HG02642 (cell line): ENCODE results near the gene MMP14.
"Not testable (repeated sequence)": the region's sequence is repeated elsewhere in the genome, so short reads cannot be mapped to it uniquely, and the experiment has no call there.

Source experiments
- ATAC-seq: cut with Tn5 transposase; IDR thresholded peaks from one replicate; pipeline ENCODE4 v1.9.1; 2021; ENCODE audit warnings: mild to moderate bottlenecking; ENCODE audit not compliant: unreplicated experiment, poor library complexity

MMP14 gene

GRCh38 chr14:22839159-22839779 is 2.9 kb downstream of the MMP14 start:
- ATAC-seq = no peak

GRCh38 chr14:22841311-22841710 is 4.9 kb downstream of the MMP14 start:
- ATAC-seq = no peak

DNA sequence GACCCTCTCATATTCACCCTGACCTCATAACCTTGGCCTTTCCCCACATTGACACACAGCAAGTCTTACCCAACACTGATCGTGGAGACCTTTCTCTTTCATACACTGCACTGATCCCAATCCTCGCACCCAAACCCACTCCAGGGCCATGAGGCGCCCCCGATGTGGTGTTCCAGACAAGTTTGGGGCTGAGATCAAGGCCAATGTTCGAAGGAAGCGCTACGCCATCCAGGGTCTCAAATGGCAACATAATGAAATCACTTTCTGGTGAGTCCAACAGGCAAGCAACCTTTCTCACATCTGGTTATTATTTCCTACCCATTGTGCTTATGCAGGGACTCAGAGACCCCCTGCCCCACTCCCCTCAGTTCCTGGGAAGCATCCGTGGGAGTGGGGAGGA is 5.4 kb downstream of the MMP14 start:
- ATAC-seq = no peak

DNA sequence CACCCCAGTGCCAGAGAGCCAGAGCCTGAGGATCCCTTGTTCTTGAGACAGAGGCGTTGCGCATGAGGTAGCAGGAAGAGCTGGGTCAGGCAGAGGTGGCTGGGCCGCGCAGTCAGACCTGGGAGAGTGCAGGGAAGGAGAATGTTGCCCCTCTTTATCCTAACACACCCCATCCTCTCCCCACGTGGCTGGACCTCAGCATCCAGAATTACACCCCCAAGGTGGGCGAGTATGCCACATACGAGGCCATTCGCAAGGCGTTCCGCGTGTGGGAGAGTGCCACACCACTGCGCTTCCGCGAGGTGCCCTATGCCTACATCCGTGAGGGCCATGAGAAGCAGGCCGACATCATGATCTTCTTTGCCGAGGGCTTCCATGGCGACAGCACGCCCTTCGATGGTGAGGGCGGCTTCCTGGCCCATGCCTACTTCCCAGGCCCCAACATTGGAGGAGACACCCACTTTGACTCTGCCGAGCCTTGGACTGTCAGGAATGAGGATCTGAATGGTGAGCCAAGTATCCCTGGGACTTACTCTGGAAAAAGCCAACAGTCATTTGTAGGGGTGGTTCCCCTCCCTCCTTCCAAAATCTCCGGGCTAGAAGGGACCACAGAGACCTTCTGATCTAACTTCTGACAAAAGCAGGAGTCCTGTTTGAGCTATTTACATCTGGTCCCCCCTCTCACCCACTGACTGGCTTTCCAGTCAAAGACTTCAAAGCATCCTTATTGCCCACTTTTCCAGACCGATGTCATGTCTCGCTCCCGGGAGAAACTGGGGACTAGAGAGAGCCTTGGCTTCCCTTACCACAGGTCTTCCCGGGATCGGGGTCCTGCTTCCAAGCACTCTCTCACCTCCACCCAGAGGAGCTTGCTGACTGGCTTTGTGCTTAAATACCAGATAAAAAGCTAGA is 6.1 kb downstream of the MMP14 start:
- no peak for ATAC-seq

DNA sequence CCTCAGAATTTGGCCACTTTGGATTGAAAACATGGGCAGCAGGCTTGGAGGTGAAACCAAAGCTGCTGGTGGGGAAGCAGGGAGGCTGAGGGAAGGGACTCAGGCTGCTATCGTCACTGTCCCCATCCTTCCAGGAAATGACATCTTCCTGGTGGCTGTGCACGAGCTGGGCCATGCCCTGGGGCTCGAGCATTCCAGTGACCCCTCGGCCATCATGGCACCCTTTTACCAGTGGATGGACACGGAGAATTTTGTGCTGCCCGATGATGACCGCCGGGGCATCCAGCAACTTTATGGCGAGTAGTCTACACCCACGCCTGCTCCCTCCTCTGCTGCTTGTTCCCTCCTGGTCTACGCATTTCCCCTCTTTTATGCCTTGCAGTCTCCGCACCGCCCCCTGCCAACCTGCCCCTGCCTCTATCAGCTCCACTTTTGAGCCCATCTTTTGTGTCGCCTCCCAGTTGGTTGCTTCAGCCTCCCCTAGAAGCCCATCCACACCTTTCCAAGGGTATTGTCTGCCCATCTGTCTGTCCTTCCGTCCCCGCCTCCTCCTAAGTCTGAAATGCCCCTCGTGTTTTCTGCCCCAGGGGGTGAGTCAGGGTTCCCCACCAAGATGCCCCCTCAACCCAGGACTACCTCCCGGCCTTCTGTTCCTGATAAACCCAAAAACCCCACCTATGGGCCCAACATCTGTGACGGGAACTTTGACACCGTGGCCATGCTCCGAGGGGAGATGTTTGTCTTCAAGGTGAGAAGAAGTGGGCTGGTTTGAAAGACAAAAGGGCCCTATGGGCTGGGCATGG is 6.9 kb downstream of the MMP14 start:
- no peak for ATAC-seq

DNA sequence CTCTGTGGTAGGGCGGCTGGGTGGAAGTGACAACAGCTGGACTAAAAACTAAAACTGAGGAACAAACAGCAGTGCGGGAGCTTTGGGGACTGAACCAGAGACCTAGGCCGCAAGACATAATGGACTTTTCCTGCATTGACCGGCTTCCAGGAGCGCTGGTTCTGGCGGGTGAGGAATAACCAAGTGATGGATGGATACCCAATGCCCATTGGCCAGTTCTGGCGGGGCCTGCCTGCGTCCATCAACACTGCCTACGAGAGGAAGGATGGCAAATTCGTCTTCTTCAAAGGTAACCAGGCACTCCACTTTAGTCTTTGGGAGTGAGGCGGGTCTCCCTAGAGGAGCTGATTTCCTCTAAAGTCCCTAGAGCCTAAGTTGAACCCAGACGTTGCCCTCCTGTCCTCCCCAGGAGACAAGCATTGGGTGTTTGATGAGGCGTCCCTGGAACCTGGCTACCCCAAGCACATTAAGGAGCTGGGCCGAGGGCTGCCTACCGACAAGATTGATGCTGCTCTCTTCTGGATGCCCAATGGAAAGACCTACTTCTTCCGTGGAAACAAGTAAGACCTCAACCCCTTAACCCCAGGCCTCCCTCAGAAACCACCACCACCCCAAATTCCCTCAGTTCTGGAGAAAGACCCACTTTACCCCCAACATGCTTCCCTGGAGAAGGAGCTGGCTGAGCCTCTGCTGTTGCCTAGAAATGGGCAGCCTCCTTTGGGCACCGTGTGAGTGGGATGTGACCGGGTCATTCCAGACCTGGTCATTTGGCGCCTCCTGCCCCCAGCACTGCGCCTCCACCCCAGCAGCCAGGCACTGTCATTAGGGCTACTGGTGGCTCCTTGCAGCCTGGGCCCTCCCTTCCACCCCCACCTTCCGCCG is 8.1 kb downstream of the MMP14 start:
- no peak for ATAC-seq

DNA sequence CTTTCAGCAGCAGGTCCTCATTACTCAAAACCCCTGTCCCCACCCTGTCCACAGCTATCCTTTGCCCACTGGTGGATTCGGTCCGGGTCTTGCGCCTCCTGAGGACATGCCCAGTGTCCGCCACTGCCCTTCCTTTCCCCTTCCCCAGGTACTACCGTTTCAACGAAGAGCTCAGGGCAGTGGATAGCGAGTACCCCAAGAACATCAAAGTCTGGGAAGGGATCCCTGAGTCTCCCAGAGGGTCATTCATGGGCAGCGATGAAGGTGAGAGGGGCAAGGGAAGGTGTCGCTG is 8.7 kb downstream of the MMP14 start:
- no peak for ATAC-seq

DNA sequence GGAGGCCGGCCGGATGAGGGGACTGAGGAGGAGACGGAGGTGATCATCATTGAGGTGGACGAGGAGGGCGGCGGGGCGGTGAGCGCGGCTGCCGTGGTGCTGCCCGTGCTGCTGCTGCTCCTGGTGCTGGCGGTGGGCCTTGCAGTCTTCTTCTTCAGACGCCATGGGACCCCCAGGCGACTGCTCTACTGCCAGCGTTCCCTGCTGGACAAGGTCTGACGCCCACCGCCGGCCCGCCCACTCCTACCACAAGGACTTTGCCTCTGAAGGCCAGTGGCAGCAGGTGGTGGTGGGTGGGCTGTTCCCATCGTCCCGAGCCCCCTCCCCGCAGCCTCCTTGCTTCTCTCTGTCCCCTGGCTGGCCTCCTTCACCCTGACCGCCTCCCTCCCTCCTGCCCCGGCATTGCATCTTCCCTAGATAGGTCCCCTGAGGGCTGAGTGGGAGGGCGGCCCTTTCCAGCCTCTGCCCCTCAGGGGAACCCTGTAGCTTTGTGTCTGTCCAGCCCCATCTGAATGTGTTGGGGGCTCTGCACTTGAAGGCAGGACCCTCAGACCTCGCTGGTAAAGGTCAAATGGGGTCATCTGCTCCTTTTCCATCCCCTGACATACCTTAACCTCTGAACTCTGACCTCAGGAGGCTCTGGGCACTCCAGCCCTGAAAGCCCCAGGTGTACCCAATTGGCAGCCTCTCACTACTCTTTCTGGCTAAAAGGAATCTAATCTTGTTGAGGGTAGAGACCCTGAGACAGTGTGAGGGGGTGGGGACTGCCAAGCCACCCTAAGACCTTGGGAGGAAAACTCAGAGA is 9.6 kb downstream of the MMP14 start:
- no peak for ATAC-seq

DNA sequence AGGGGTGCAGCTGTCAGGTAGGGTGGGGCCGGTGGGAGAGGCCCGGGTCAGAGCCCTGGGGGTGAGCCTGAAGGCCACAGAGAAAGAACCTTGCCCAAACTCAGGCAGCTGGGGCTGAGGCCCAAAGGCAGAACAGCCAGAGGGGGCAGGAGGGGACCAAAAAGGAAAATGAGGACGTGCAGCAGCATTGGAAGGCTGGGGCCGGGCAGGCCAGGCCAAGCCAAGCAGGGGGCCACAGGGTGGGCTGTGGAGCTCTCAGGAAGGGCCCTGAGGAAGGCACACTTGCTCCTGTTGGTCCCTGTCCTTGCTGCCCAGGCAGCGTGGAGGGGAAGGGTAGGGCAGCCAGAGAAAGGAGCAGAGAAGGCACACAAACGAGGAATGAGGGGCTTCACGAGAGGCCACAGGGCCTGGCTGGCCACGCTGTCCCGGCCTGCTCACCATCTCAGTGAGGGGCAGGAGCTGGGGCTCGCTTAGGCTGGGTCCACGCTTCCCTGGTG is 10.5 kb downstream of the MMP14 start:
- no peak for ATAC-seq

GRCh38 chr14:22847661-22848341 is 11.4 kb downstream of the MMP14 start:
- no peak for ATAC-seq

DNA sequence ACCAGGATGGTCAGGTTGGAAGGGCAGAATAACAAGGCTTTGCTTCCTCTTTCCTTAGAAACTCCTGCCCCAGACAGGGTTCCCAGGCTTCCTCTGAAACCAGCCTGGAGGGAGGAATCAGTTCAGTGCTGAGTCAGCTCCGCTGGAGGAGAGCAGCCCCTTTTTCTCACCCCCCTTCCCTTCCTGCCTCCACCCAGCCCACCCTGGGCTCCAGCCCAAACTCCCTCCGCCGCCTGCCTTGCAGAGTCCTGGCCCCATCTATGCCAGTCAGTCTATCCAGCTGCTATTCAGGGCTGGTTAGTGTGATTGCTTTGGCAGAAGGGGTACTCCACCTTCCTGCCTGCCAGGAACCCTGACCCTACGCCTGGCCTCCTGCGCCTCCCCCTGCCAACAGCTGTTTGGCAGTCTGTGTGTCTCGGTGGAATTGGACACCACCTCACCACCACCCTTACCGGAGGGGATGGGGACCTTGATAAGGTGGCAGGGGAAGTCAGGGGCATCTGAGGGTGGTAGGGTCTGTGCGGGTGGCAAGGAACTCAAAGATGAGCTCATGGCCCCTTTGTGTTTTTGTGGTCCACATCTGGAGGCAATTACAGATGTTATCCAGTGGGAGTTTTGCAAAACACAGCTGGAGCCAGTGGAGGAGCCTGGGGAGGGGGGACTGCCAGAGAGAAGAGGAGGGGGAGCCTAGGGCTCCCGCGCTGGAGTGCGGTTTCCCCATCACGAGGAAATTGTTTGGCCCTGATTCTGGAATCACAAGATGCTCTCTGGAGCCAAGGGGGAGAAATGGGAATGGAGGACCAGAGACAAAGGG is 12.2 kb downstream of the MMP14 start:
- no peak for ATAC-seq

DNA sequence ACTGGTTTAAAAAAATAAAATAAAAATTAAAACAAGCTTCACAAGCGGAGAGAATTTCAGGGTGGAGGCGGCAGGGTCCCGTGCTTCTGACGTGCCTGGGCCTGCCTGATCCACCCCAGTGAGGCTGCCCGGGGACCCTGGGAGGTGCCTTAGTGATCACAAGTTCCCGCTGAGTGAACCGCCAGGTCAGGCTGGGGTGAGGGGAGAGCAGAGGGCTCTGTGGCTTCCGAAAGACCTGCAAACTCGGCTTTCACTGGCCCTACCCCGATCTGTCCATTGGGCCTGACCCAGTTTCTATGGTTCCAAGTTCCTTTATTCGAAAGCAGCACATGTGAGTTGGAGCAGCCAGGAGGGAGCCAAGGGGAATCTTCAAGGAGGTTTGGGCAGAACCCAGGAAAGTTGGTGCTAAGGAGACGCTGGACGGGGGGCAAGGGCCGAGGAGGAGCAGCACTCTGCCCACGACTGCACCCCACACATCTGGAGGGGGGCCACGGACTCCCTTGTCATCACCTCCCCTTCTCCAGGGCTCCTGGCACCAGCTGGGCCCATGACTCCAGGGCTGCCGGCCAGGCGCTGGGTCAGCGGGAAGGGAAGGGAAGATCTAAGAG is 12.9 kb downstream of the MMP14 start:
- ATAC-seq = no peak

- no peak for ATAC-seq
Measured at GRCh38 chr14:22850944-22851764, 14.8 kb downstream of the MMP14 start.

- not testable (repeated sequence) for ATAC-seq
Measured at GRCh38 chr14:22852178-22852577, 15.8 kb downstream of the MMP14 start.

- no peak for ATAC-seq
Measured at GRCh38 chr14:22852599-22852939, 16.2 kb downstream of the MMP14 start.

DNA sequence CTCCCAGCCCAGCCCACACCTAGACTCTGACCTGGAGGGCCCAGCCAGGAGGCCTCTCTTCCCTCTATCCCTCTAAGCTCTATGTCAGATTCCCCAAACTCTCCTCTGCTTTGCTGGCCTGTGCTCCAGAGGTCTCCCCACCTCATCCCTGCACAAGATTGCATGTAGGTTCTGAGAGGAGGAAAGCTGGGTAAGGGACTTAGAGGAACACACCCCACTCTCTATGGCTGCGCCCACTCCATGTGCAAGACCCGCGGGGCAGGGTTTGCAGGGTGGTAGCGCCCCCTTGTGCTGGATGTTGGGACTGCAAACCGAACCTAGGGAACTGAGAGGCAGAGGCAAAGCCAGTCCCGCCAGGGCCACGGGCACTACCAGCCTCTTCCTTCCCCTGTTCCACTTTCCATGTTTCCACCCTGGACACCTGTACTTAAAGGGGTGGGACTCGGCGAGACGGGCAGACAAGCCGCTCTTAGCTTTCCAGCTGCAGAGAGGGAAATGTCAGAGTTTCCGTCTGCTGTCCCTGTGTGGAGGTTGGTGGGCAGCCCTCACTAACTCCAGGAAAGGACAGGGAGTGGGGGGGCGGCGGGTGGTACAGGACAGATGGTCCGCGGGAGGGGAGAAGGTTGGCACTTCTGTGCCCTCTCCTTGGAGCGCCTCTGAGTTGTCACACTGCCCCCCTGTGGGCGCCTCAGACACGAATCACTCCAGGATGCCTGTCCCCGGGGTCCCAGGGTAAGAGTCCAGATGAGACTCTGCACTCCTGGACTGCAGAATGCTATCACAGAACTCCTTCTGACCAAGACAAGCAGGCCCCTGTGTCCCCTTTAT is 16.8 kb downstream of the MMP14 start:
- peak; percentile 73 for ATAC-seq
